ENCODE measurements around the gene MPC2.
"Not testable (repeated sequence)": the region's sequence is repeated elsewhere in the genome, so short reads cannot be mapped to it uniquely, and the experiment has no call there.

Gene MPC2

DNA sequence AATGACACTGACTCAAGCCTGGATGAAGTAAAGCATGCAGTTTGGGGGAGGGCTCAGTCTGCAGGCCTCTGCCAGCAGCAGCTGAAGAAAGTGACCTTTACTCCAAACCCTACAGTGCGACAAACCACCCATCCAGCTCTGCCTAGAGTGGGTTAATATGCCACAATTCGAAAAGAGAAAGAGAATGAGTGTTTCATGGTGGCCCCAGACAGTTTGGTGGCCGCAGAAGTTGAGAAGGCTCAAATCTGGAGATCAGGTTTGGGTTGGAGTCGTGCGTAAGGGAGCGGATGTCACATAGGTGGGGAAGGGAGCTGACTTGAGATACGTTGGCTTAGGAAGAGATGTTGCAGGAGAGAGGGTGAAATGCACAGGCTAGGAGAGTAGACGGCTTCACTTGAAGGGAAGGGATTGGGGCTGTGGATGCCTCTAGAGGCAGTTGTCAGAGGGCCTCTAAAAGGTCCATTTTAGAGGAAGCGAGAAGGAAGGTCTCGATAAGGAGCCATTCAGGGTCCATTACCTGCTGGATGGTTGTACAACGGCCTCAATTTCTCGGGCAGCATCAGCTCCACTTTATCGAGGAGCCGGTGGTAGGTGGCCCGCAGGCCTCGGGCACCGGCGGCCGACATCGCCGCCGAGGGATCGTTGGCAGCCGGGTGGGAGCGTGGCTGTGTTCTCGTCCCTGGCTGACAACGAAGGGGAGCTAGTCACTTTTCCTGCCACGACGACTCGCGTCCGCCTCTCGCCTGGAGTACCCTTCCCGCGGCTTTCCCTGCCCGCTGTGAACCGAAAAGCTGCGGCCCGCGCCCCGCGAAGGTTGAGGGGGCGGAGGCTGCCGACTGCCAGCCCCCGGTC, 1.4 kb downstream of the MPC2 start:
- H3K36me3 ChIP-seq (ENCODE audit: control insufficient read depth in 1 of 2, insufficient read depth in 2 of 2, low read length in 2 of 2), result no peaks in the 10 kb centered on the region

GRCh38 chr1:167934426-167935215, 2.3 kb downstream of the MPC2 start:
- Histone ChIP-seq H3K9me3 (ENCODE audit: control insufficient read depth in 1 of 2, low read length in 2 of 2) (no peaks in the 10 kb centered on the region), H3K4me1 (ENCODE audit: control insufficient read depth in 1 of 2, insufficient read depth in 2 of 2, low read length in 2 of 2) (peaks cover 14 to 24% of the 10 kb centered on the region in 2 donors), H3K4me3 (ENCODE audit: low read depth in 1 of 2, low read length in 2 of 2) (peak overlapping the region; percentile 92 to 93), H3K9ac (ENCODE audit: low read depth in 1 of 2, low read length in 2 of 2) (peak overlapping the region; percentile 80 to 95), H3K27me3 (ENCODE audit: control insufficient read depth in 1 of 2, insufficient read depth in 2 of 2, low read length in 2 of 2) (no peaks in the 10 kb centered on the region), H3K36me3 (ENCODE audit: control insufficient read depth in 1 of 2, insufficient read depth in 2 of 2, low read length in 2 of 2) (no peaks in the 10 kb centered on the region), H3K27ac (ENCODE audit: low read depth, low read length) (peak overlapping the region; percentile 91)

More for the DNA sequence above, 1.4 kb downstream of the MPC2 start:
- H3K9me3 ChIP-seq (ENCODE audit: control insufficient read depth in 1 of 2, low read length in 2 of 2), result no peaks in the 10 kb centered on the region
- H3K27ac ChIP-seq (ENCODE audit: low read depth, low read length), result peak overlapping the region; percentile 91
- H3K27me3 ChIP-seq (ENCODE audit: control insufficient read depth in 1 of 2, insufficient read depth in 2 of 2, low read length in 2 of 2), result no peaks in the 10 kb centered on the region
- H3K9ac ChIP-seq (ENCODE audit: low read depth in 1 of 2, low read length in 2 of 2), result peak overlapping the region; percentile 80 to 95
- H3K4me3 ChIP-seq (ENCODE audit: low read depth in 1 of 2, low read length in 2 of 2), result peak overlapping the region; percentile 92 to 93
- H3K4me1 ChIP-seq (ENCODE audit: control insufficient read depth in 1 of 2, insufficient read depth in 2 of 2, low read length in 2 of 2), result peaks cover 11 to 15% of the 10 kb centered on the region in 2 donors

- Histone ChIP-seq H3K27ac (ENCODE audit: low read depth, low read length) (no peak overlapping the region), H3K27me3 (ENCODE audit: control insufficient read depth in 1 of 2, insufficient read depth in 2 of 2, low read length in 2 of 2) (no peaks in the 10 kb centered on the region), H3K4me3 (ENCODE audit: low read depth in 1 of 2, low read length in 2 of 2) (peak overlapping the region; percentile 92 to 93)
Observed at GRCh38 chr1:167933788-167934187, 3.1 kb downstream of the MPC2 start.

GRCh38 chr1:167929725-167930124, 7.1 kb downstream of the MPC2 start:
- H3K36me3 ChIP-seq (ENCODE audit: control insufficient read depth in 1 of 2, insufficient read depth in 2 of 2, low read length in 2 of 2), result no peaks in the 10 kb centered on the region
- no peaks in the 10 kb centered on the region for H3K27me3 ChIP-seq (ENCODE audit: control insufficient read depth in 1 of 2, insufficient read depth in 2 of 2, low read length in 2 of 2)
- no peak overlapping the region for H3K9ac ChIP-seq (ENCODE audit: low read depth in 1 of 2, low read length in 2 of 2)
- peaks cover 25 to 36% of the 10 kb centered on the region in 2 donors for H3K4me1 ChIP-seq (ENCODE audit: control insufficient read depth in 1 of 2, insufficient read depth in 2 of 2, low read length in 2 of 2)
- no peaks in the 10 kb centered on the region for H3K9me3 ChIP-seq (ENCODE audit: control insufficient read depth in 1 of 2, low read length in 2 of 2)
- H3K27ac ChIP-seq (ENCODE audit: low read depth, low read length), result no peak overlapping the region
- H3K4me3 ChIP-seq (ENCODE audit: low read depth in 1 of 2, low read length in 2 of 2), result peak overlapping the region; percentile 26 to 28

More at GRCh38 chr1:167933788-167934187, 3.1 kb downstream of the MPC2 start:
- Histone ChIP-seq H3K9ac (ENCODE audit: low read depth in 1 of 2, low read length in 2 of 2) (peak overlapping the region in 1 of 2 donors; percentile 95), H3K36me3 (ENCODE audit: control insufficient read depth in 1 of 2, insufficient read depth in 2 of 2, low read length in 2 of 2) (no peaks in the 10 kb centered on the region), H3K4me1 (ENCODE audit: control insufficient read depth in 1 of 2, insufficient read depth in 2 of 2, low read length in 2 of 2) (peaks cover 15 to 25% of the 10 kb centered on the region in 2 donors), H3K9me3 (ENCODE audit: control insufficient read depth in 1 of 2, low read length in 2 of 2) (no peaks in the 10 kb centered on the region)

GRCh38 chr1:167928919-167929318, 8.0 kb downstream of the MPC2 start:
- not testable (repeated sequence) for H3K36me3 ChIP-seq (ENCODE audit: control insufficient read depth in 1 of 2, insufficient read depth in 2 of 2, low read length in 2 of 2); H3K9me3 ChIP-seq (ENCODE audit: control insufficient read depth in 1 of 2, low read length in 2 of 2); H3K27me3 ChIP-seq (ENCODE audit: control insufficient read depth in 1 of 2, insufficient read depth in 2 of 2, low read length in 2 of 2); H3K4me3 ChIP-seq (ENCODE audit: low read depth in 1 of 2, low read length in 2 of 2); H3K9ac ChIP-seq (ENCODE audit: low read depth in 1 of 2, low read length in 2 of 2); H3K27ac ChIP-seq (ENCODE audit: low read depth, low read length)
- peaks cover 24 to 30% of the 10 kb centered on the region in 2 donors for H3K4me1 ChIP-seq (ENCODE audit: control insufficient read depth in 1 of 2, insufficient read depth in 2 of 2, low read length in 2 of 2)

DNA sequence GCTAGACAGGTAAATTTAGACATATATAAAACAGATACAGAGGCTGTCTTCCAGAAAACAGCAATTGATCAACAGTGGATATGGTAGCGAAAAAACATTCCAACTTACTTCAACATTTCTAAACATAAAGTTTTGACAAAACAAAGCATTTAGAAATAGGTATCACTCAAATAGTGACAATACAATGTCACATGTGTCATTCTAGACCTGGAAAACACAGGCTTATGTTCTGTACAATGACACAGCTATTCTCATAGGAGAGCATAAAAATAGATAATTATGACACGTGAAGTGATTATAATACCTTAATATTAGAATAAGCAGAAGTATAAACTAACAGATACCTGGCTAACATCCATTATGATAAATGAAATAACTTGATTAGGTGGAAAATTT, 8.4 kb downstream of the MPC2 start:
- H3K4me3 ChIP-seq (ENCODE audit: low read depth in 1 of 2, low read length in 2 of 2), result peak overlapping the region in 1 of 2 donors; percentile 9
- H3K27me3 ChIP-seq (ENCODE audit: control insufficient read depth in 1 of 2, insufficient read depth in 2 of 2, low read length in 2 of 2), result no peaks in the 10 kb centered on the region
- H3K4me1 ChIP-seq (ENCODE audit: control insufficient read depth in 1 of 2, insufficient read depth in 2 of 2, low read length in 2 of 2), result peaks cover 20 to 30% of the 10 kb centered on the region in 2 donors
- H3K36me3 ChIP-seq (ENCODE audit: control insufficient read depth in 1 of 2, insufficient read depth in 2 of 2, low read length in 2 of 2), result no peaks in the 10 kb centered on the region
- no peak overlapping the region for H3K9ac ChIP-seq (ENCODE audit: low read depth in 1 of 2, low read length in 2 of 2)
- no peak overlapping the region for H3K27ac ChIP-seq (ENCODE audit: low read depth, low read length)
- no peaks in the 10 kb centered on the region for H3K9me3 ChIP-seq (ENCODE audit: control insufficient read depth in 1 of 2, low read length in 2 of 2)

GRCh38 chr1:167927046-167927754, 9.7 kb downstream of the MPC2 start:
- Histone ChIP-seq H3K9me3 (ENCODE audit: control insufficient read depth in 1 of 2, low read length in 2 of 2) (no peaks in the 10 kb centered on the region), H3K9ac (ENCODE audit: low read depth in 1 of 2, low read length in 2 of 2) (peak overlapping the region in 1 of 2 donors; percentile 27), H3K27me3 (ENCODE audit: control insufficient read depth in 1 of 2, insufficient read depth in 2 of 2, low read length in 2 of 2) (no peaks in the 10 kb centered on the region), H3K27ac (ENCODE audit: low read depth, low read length) (no peak overlapping the region), H3K36me3 (ENCODE audit: control insufficient read depth in 1 of 2, insufficient read depth in 2 of 2, low read length in 2 of 2) (peaks cover 0 to 4% of the 10 kb centered on the region in 2 donors), H3K4me1 (ENCODE audit: control insufficient read depth in 1 of 2, insufficient read depth in 2 of 2, low read length in 2 of 2) (peaks cover 19 to 30% of the 10 kb centered on the region in 2 donors), H3K4me3 (ENCODE audit: low read depth in 1 of 2, low read length in 2 of 2) (peak overlapping the region; percentile 3 to 42)

DNA sequence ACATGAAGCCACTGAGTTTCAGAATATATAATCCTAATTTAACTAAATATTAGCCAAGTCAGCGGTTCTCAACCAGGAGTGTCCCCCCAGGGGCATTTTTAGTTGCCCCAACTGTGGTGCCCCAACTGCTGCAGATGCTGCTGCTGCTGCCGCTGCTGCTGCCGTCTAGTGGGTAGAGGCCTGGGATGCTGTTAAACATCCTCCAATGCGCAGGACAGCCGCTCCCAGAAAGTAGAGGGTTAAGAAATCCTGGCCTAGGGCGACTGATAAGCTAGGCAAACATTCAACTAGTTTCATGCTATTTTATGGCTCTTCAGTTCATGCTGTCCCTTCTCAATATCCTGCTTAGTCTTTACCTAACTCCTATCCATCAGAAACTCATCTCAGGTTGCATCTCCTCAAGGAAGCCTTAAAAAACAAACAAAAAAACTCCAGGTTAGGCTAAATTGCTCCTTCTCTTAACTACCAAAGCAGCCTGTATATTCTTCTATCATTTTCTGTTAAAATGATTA, 10.3 kb downstream of the MPC2 start:
- peaks cover 19 to 30% of the 10 kb centered on the region in 2 donors for H3K4me1 ChIP-seq (ENCODE audit: control insufficient read depth in 1 of 2, insufficient read depth in 2 of 2, low read length in 2 of 2)
- H3K9me3 ChIP-seq (ENCODE audit: control insufficient read depth in 1 of 2, low read length in 2 of 2), result no peaks in the 10 kb centered on the region
- H3K27me3 ChIP-seq (ENCODE audit: control insufficient read depth in 1 of 2, insufficient read depth in 2 of 2, low read length in 2 of 2), result no peaks in the 10 kb centered on the region
- H3K36me3 ChIP-seq (ENCODE audit: control insufficient read depth in 1 of 2, insufficient read depth in 2 of 2, low read length in 2 of 2), result peaks cover 0 to 4% of the 10 kb centered on the region in 2 donors
- peak overlapping the region; percentile 3 to 42 for H3K4me3 ChIP-seq (ENCODE audit: low read depth in 1 of 2, low read length in 2 of 2)
- H3K27ac ChIP-seq (ENCODE audit: low read depth, low read length), result no peak overlapping the region
- peak overlapping the region in 1 of 2 donors; percentile 1 for H3K9ac ChIP-seq (ENCODE audit: low read depth in 1 of 2, low read length in 2 of 2)

DNA sequence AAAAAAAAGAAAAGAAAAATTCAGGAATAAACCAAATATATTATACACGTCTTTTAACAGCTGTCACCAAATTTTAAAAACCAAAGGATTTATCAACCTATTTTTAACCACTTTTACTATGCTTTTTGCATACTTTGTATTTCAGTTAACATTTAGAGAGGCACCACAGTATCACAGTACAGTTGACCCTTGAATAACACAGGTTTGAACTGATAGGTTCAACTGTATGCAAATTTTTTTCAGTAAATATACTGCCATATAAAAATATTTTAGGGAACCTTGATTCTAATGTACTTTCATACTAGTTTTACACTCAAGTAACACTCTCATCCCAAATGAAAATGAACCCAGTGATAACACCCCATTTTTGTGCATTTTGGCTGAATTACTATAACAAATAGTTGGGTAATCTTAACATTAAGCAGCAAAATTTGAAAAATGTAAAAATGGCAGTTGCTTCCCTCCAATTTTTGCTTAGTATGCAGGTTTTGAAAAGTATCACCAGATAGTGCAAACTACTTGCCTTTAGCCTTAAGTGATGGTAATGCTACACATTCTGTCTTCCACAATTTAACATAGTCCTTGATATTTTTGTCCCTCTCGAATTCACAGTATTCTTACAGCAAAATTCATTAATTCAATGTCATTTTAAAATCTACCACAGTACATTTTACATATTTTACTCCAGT, 12.2 kb downstream of the MPC2 start:
- Histone ChIP-seq H3K27ac (ENCODE audit: low read depth, low read length) (no peak overlapping the region), H3K9me3 (ENCODE audit: control insufficient read depth in 1 of 2, low read length in 2 of 2) (no peaks in the 10 kb centered on the region), H3K27me3 (ENCODE audit: control insufficient read depth in 1 of 2, insufficient read depth in 2 of 2, low read length in 2 of 2) (no peaks in the 10 kb centered on the region), H3K9ac (ENCODE audit: low read depth in 1 of 2, low read length in 2 of 2) (no peak overlapping the region), H3K4me1 (ENCODE audit: control insufficient read depth in 1 of 2, insufficient read depth in 2 of 2, low read length in 2 of 2) (peaks cover 18% of the 10 kb centered on the region in 2 donors), H3K36me3 (ENCODE audit: control insufficient read depth in 1 of 2, insufficient read depth in 2 of 2, low read length in 2 of 2) (peaks cover 0 to 4% of the 10 kb centered on the region in 2 donors), H3K4me3 (ENCODE audit: low read depth in 1 of 2, low read length in 2 of 2) (no peak overlapping the region)

Measured in duodenal mucosa (tissue), 2 donors.